ENCODE data around the gene PRKCB. TPM values are rescaled to one million over a fixed set of nuclear protein-coding genes. Genes with fewer than 3 reads are reported as not detected.

PRKCB gene
- total RNA-seq, 4 donors from 2014 or later: 0.51 to 1.3 (median 1.1) TPM

- TF ChIP-seq POLR2A (IDR thresholded peaks at IDR 0.05): no peak
- TF ChIP-seq, protein P1, sequence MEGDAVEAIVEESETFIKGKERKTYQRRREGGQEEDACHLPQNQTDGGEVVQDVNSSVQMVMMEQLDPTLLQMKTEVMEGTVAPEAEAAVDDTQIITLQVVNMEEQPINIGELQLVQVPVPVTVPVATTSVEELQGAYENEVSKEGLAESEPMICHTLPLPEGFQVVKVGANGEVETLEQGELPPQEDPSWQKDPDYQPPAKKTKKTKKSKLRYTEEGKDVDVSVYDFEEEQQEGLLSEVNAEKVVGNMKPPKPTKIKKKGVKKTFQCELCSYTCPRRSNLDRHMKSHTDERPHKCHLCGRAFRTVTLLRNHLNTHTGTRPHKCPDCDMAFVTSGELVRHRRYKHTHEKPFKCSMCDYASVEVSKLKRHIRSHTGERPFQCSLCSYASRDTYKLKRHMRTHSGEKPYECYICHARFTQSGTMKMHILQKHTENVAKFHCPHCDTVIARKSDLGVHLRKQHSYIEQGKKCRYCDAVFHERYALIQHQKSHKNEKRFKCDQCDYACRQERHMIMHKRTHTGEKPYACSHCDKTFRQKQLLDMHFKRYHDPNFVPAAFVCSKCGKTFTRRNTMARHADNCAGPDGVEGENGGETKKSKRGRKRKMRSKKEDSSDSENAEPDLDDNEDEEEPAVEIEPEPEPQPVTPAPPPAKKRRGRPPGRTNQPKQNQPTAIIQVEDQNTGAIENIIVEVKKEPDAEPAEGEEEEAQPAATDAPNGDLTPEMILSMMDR (IDR thresholded peaks at IDR 0.05 in 4 of 5, conservative IDR thresholded peaks at IDR 0.05 in 1 of 5): no peak
- intact Hi-C loops (cut with DNase I; ENCODE audit: low total_unique reads): no loop called here
- Histone ChIP-seq H3K27me3 (no peaks in the 10 kb centered on the region), H3K36me3 (no peaks in the 10 kb centered on the region), H3K27ac (no peak overlapping the region), H3K4me1 (no peaks in the 10 kb centered on the region), H3K4me3 (no peak overlapping the region), H3K9me3 (no peaks in the 10 kb centered on the region)
- ATAC-seq (no peak), DNase-seq (no peak)
- in situ Hi-C loops (cut with MboI; ENCODE audit: low sequenced_read_pairs in 4 of 4): no loop called here
These were observed 331.1 kb downstream of the PRKCB start for GRCh38 chr16:24166661-24167528.

DNA sequence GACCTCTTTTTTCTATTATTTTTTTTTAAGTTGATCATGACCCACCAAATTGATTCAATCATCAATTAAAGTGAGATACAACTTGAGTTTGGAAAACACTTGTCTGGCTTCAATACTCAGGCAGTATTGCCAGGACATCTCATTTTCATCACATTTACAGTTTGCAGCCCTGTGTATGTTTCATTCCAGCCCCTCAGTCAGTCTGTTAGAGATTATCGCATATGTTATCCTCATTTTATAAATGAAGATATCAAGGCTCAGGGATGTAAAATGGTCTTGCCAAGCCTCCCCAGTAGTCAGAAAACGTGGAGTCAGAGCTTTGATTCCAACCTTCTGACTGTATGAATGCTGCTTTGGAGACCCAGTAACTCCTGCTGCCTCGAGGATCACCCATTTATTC is 333.1 kb downstream of the PRKCB start:
- intact Hi-C loops (cut with DNase I; ENCODE audit: low total_unique reads): no loop called here
- no peaks in the 10 kb centered on the region for H3K36me3 ChIP-seq
- TF ChIP-seq, protein P1 (IDR thresholded peaks at IDR 0.05 in 4 of 5, conservative IDR thresholded peaks at IDR 0.05 in 1 of 5): no peak
- TF ChIP-seq POLR2A (IDR thresholded peaks at IDR 0.05): no peak
- ATAC-seq (no peak), DNase-seq (no peak)
- H3K27me3 ChIP-seq: no peaks in the 10 kb centered on the region
- H3K4me1 ChIP-seq: no peaks in the 10 kb centered on the region
- no peak overlapping the region for H3K4me3 ChIP-seq
- in situ Hi-C loops (cut with MboI; ENCODE audit: low sequenced_read_pairs in 4 of 4): no loop called here
- no peak overlapping the region for H3K27ac ChIP-seq
- H3K9me3 ChIP-seq: no peaks in the 10 kb centered on the region

DNA sequence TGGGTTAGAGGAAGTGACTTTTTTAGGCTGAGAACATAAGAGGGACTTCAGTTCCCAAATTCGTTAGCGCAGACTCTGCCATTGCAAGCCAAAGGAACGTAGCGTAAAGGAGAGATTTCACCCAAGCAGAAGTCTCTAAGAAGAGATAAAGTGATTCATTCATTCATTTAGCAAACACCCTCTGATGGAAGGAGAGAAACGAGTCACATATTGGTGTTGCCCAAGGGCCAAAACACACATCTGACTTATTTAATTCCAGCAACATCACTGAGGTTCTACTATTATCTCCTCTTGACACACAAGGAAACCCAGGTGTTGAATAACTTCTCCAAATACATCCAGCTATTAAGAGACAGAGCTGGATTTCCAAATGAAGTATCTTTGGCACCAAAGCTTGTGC is 334.6 kb downstream of the PRKCB start:
- no peak for ATAC-seq
- in situ Hi-C loops (cut with MboI; ENCODE audit: low sequenced_read_pairs in 4 of 4) (no loop called here), intact Hi-C loops (cut with DNase I; ENCODE audit: low total_unique reads) (no loop called here)

GRCh38 chr16:24174504-24174903 is 338.7 kb downstream of the PRKCB start:
- Histone ChIP-seq H3K27ac (no peak overlapping the region), H3K4me1 (no peaks in the 10 kb centered on the region), H3K4me3 (no peak overlapping the region), H3K36me3 (no peaks in the 10 kb centered on the region), H3K9me3 (no peaks in the 10 kb centered on the region), H3K27me3 (no peaks in the 10 kb centered on the region)
- ATAC-seq (no peak), DNase-seq (no peak)
- no peak for TF ChIP-seq POLR2A (IDR thresholded peaks at IDR 0.05)
- TF ChIP-seq, protein P1 (IDR thresholded peaks at IDR 0.05 in 4 of 5, conservative IDR thresholded peaks at IDR 0.05 in 1 of 5): no peak
- in situ Hi-C loops (cut with MboI; ENCODE audit: low sequenced_read_pairs in 4 of 4): no loop called here
- intact Hi-C loops (cut with DNase I; ENCODE audit: low total_unique reads): no loop called here

More for the DNA sequence above, 334.6 kb downstream of the PRKCB start:
- Histone ChIP-seq H3K9me3 (no peaks in the 10 kb centered on the region), H3K4me1 (no peaks in the 10 kb centered on the region), H3K36me3 (no peaks in the 10 kb centered on the region), H3K27ac (no peak overlapping the region), H3K4me3 (no peak overlapping the region), H3K27me3 (no peaks in the 10 kb centered on the region)
- no peak for DNase-seq
- TF ChIP-seq POLR2A (IDR thresholded peaks at IDR 0.05): no peak
- TF ChIP-seq, protein P1 (IDR thresholded peaks at IDR 0.05 in 4 of 5, conservative IDR thresholded peaks at IDR 0.05 in 1 of 5): no peak

Data from gastrocnemius medialis (tissue), 4 donors.